D721Med (cell line): ENCODE measurements around the gene CAMK1G.

Experiments
- DNase-seq: peaks from one replicate; pipeline ENCODE4 v3.0.0; 2011; ENCODE audit warnings: low spot score; ENCODE audit not compliant: insufficient read length
- FAIRE-seq: peaks from 2 replicates; lab custom pipeline; 2011; peaks lifted over from hg19 to GRCh38; lab: Jason Lieb, UNC
- CTCF ChIP-seq: IDR thresholded peaks from 2 replicates; pipeline ENCODE4 v1.5.1; 2012; ENCODE audit warnings: mild to moderate bottlenecking, control low read depth; ENCODE audit not compliant: insufficient read depth; ENCODE audit errors: missing control alignments

CAMK1G gene

GRCh38 chr1:209587789-209588188 lies 4.3 kb downstream of the CAMK1G start:
- no peak for FAIRE-seq
- DNase-seq = no peak
- TF ChIP-seq CTCF = no peak

- DNase-seq (no peak), FAIRE-seq (no peak)
- TF ChIP-seq CTCF = no peak
Observed at GRCh38 chr1:209589440-209589839, 5.9 kb downstream of the CAMK1G start.

- no peak for DNase-seq
- no peak for FAIRE-seq
- no peak for TF ChIP-seq CTCF
Observed at GRCh38 chr1:209589863-209590262, 6.3 kb downstream of the CAMK1G start.

GRCh38 chr1:209590405-209590804 lies 6.9 kb downstream of the CAMK1G start:
- FAIRE-seq (no peak), DNase-seq (no peak)

GRCh38 chr1:209593747-209594146 lies 10.2 kb downstream of the CAMK1G start:
- DNase-seq (no peak), FAIRE-seq (no peak)
- no peak for TF ChIP-seq CTCF

More at GRCh38 chr1:209590405-209590804, 6.9 kb downstream of the CAMK1G start:
- TF ChIP-seq CTCF = peak; percentile 28

GRCh38 chr1:209594440-209594839 lies 10.9 kb downstream of the CAMK1G start:
- FAIRE-seq (no peak), DNase-seq (no peak)
- TF ChIP-seq CTCF = no peak

GRCh38 chr1:209595028-209595427 lies 11.5 kb downstream of the CAMK1G start:
- TF ChIP-seq CTCF = no peak
- FAIRE-seq (no peak), DNase-seq (no peak)
